Hepatocyte (in vitro differentiated cells): ENCODE measurements around the gene SENP1.

Experiments used
- CTCF ChIP-seq: fragments of 200-600 bp; sonication (generic); IDR thresholded peaks from 2 replicates; pipeline ENCODE4 v1.5.1; 2016; ENCODE audit warnings: antibody characterized with exemption, mild to moderate bottlenecking; ENCODE audit not compliant: poor library complexity
- EZH2 ChIP-seq: fragments of 200-600 bp; sonication (generic); IDR thresholded peaks from 2 replicates; pipeline ENCODE4 v1.6.1; 2016; ENCODE audit warnings: antibody characterized with exemption, mild to moderate bottlenecking, borderline replicate concordance

- TF ChIP-seq CTCF (no peak), EZH2 (no peak)
These were observed 35.1 kb downstream of the SENP1 start for GRCh38 chr12:48070731-48071130.
